ENCODE measurements around the gene TAAR1. TPM values are rescaled to one million over a fixed set of nuclear protein-coding genes. Genes with fewer than 3 reads are reported as not detected.
"Not testable (repeated sequence)": the region's sequence is repeated elsewhere in the genome, so short reads cannot be mapped to it uniquely, and the experiment has no call there.

TAAR1 gene
- polyA plus RNA-seq, 1 of the 3 experiments (the other 2 are of a cell fraction) = not detected

DNA sequence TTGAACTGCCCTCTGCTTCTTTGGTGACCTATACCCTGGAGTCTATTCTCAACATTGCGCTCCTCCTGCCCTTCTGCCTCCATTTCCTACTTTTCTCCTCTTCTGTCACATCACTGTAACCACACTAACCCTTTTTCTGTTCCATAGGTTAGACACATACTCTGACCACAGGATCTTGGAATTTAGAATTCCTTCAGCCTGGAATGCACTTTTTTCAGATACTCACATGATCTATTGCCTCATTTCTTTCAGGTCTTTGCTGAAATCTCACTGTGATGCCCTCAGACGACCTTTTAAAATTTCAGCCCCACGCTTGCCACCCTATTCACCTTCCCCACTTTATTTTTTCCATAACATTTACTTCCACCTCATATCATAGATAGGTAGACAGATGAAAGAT, 49.8 kb upstream of the TAAR1 start:
- TF ChIP-seq USF1 (IDR thresholded peaks at IDR 0.05; ENCODE audit: borderline replicate concordance, low read depth) = no peak
- TF ChIP-seq POLR2AphosphoS5 (IDR thresholded peaks at IDR 0.05; ENCODE audit: low read depth, low read length) = no peak
- TF ChIP-seq ELF1 (IDR thresholded peaks at IDR 0.05) = no peak
- TF ChIP-seq SMC3 (IDR thresholded peaks at IDR 0.05; ENCODE audit: low read depth, low read length) = no peak
- no peak for TF ChIP-seq MAX (IDR thresholded peaks at IDR 0.05; ENCODE audit: low read depth)
- TF ChIP-seq SIN3A (IDR thresholded peaks at IDR 0.05; ENCODE audit: borderline replicate concordance, low read depth, low read length) = no peak
- no peak for TF ChIP-seq FOXJ3 (CRISPR knock-in tag; IDR thresholded peaks at IDR 0.05)
- TF ChIP-seq EZH2phosphoT487 (IDR thresholded peaks at IDR 0.05; ENCODE audit: borderline replicate concordance, low read depth) = no peak
- no peak for TF ChIP-seq YY1 (IDR thresholded peaks at IDR 0.05; ENCODE audit: low read depth)
- TF ChIP-seq JUND (IDR thresholded peaks at IDR 0.05) = no peak
- TF ChIP-seq FOXM1 (IDR thresholded peaks at IDR 0.05; ENCODE audit: low read depth) = no peak
- no peak for TF ChIP-seq TEAD4 (IDR thresholded peaks at IDR 0.05; ENCODE audit: borderline replicate concordance, insufficient read depth)
- no peak for TF ChIP-seq NRF1 (IDR thresholded peaks at IDR 0.05; ENCODE audit: low read depth, low read length)
- TF ChIP-seq ZBTB33 (IDR thresholded peaks at IDR 0.05; ENCODE audit: borderline replicate concordance, low read depth) = no peak
- no peak for TF ChIP-seq MXI1 (IDR thresholded peaks at IDR 0.05; ENCODE audit: low read depth, low read length)
- H3K9ac ChIP-seq = no peak overlapping the region
- no peaks in the 10 kb centered on the region for H3K9me2 ChIP-seq
- no peak overlapping the region for H3K4me2 ChIP-seq
- no peaks in the 10 kb centered on the region for H3K36me3 ChIP-seq (replicated peaks in 1 of 2; ENCODE audit: control insufficient read depth in 1 of 2, insufficient read depth in 2 of 2, low read length in 1 of 2)
- POLR2A ChIA-PET = no interaction called here
- H3K27ac ChIP-seq (ENCODE audit: low read depth in 2 of 2, low read length in 1 of 2) = no peak overlapping the region
- CTCF ChIA-PET = no interaction called here
- no peak for DNase-seq
- no peak overlapping the region for H2AFZ ChIP-seq (ENCODE audit: low read depth)
- H3K27me3 ChIP-seq (ENCODE audit: insufficient read depth) = peaks cover 4% of the 10 kb centered on the region; the same call in 1 of the 2 replicates
- H3K9me3 ChIP-seq = no peaks in the 10 kb centered on the region
- H3K79me2 ChIP-seq (ENCODE audit: insufficient read depth) = no peaks in the 10 kb centered on the region
- no peaks in the 10 kb centered on the region for H4K20me1 ChIP-seq (ENCODE audit: insufficient read depth)
- 9% methylated on average over 3 of the region's 3 CpGs for WGBS (ENCODE audit: low lambda C conversion rate)
- H3F3A ChIP-seq (replicated peaks; ENCODE audit: insufficient read depth) = no peaks in the 10 kb centered on the region
- H3K4me1 ChIP-seq (ENCODE audit: control insufficient read depth in 1 of 2, insufficient read depth in 2 of 2, low read depth in 1 of 2, low read length in 1 of 2) = no peaks in the 10 kb centered on the region
- H3K4me3 ChIP-seq (ENCODE audit: low read depth in 2 of 2, low read length in 1 of 2) = no peak overlapping the region

GRCh38 chr6:132708002-132708401, 49.0 kb upstream of the TAAR1 start:
- POLR2A ChIA-PET = no interaction called here
- CTCF ChIA-PET = no interaction called here

GRCh38 chr6:132706756-132707155, 47.8 kb upstream of the TAAR1 start:
- DNase-seq; H3K4me2 ChIP-seq; H3K4me1 ChIP-seq (ENCODE audit: control insufficient read depth in 1 of 2, insufficient read depth in 2 of 2, low read depth in 1 of 2, low read length in 1 of 2); H3K9ac ChIP-seq; H4K20me1 ChIP-seq (ENCODE audit: insufficient read depth); H3K27me3 ChIP-seq (ENCODE audit: insufficient read depth); POLR2A ChIA-PET; H3K4me3 ChIP-seq (ENCODE audit: low read depth in 2 of 2, low read length in 1 of 2); H3K27ac ChIP-seq (ENCODE audit: low read depth in 2 of 2, low read length in 1 of 2); H2AFZ ChIP-seq (ENCODE audit: low read depth); H3F3A ChIP-seq (replicated peaks; ENCODE audit: insufficient read depth); H3K79me2 ChIP-seq (ENCODE audit: insufficient read depth); H3K36me3 ChIP-seq (replicated peaks in 1 of 2; ENCODE audit: control insufficient read depth in 1 of 2, insufficient read depth in 2 of 2, low read length in 1 of 2); H3K9me3 ChIP-seq; H3K9me2 ChIP-seq; CTCF ChIA-PET: not testable (repeated sequence)
- WGBS (ENCODE audit: low lambda C conversion rate) = 21% methylated on average over 4 of the region's 4 CpGs

More at GRCh38 chr6:132708002-132708401, 49.0 kb upstream of the TAAR1 start:
- Histone ChIP-seq H3K36me3 (replicated peaks in 1 of 2; ENCODE audit: control insufficient read depth in 1 of 2, insufficient read depth in 2 of 2, low read length in 1 of 2) (no peaks in the 10 kb centered on the region), H3K9me2 (no peaks in the 10 kb centered on the region), H3K27me3 (ENCODE audit: insufficient read depth) (no peaks in the 10 kb centered on the region), H3K27ac (ENCODE audit: low read depth in 2 of 2, low read length in 1 of 2) (no peak overlapping the region), H3K9ac (no peak overlapping the region), H3K79me2 (ENCODE audit: insufficient read depth) (no peaks in the 10 kb centered on the region), H3K9me3 (no peaks in the 10 kb centered on the region), H2AFZ (ENCODE audit: low read depth) (no peak overlapping the region), H4K20me1 (ENCODE audit: insufficient read depth) (no peaks in the 10 kb centered on the region), H3K4me2 (no peak overlapping the region), H3K4me1 (ENCODE audit: control insufficient read depth in 1 of 2, insufficient read depth in 2 of 2, low read depth in 1 of 2, low read length in 1 of 2) (no peaks in the 10 kb centered on the region), H3K4me3 (ENCODE audit: low read depth in 2 of 2, low read length in 1 of 2) (no peak overlapping the region), H3F3A (replicated peaks; ENCODE audit: insufficient read depth) (no peaks in the 10 kb centered on the region)
- no peak for TF ChIP-seq GABPA (IDR thresholded peaks at IDR 0.05; ENCODE audit: low read depth)
- no peak for TF ChIP-seq GATA2 (CRISPR knock-in tag; IDR thresholded peaks at IDR 0.05)
- no peak for TF ChIP-seq RXRA (IDR thresholded peaks at IDR 0.05; ENCODE audit: borderline replicate concordance, low read depth)
- TF ChIP-seq NRF1 (IDR thresholded peaks at IDR 0.05; ENCODE audit: low read depth, low read length) = no peak
- no peak for TF ChIP-seq USF1 (IDR thresholded peaks at IDR 0.05; ENCODE audit: borderline replicate concordance, low read depth)
- no peak for TF ChIP-seq RFX5 (IDR thresholded peaks at IDR 0.05; ENCODE audit: low read length)
- no peak for DNase-seq
